GM18505 (cell line): Measurements from ENCODE around the gene SLC38A8.

ENCODE experiments used
- ATAC-seq: cut with Tn5 transposase; IDR thresholded peaks from one replicate; pipeline ENCODE4 v1.9.1; 2021; ENCODE audit not compliant: unreplicated experiment
- POLR2A ChIP-seq: IDR thresholded peaks from 4 replicates; pipeline ENCODE4 v1.6.1; 2011; ENCODE audit warnings: borderline replicate concordance; ENCODE audit not compliant: insufficient read depth, insufficient read length; ENCODE audit errors: extremely low read depth

Gene SLC38A8

GRCh38 chr16:84049403-84050060 is 6.9 kb upstream of the SLC38A8 start:
- no peak for TF ChIP-seq POLR2A
- no peak for ATAC-seq

- no peak for ATAC-seq
- TF ChIP-seq POLR2A: no peak
Observed at GRCh38 chr16:84048871-84049270, 6.3 kb upstream of the SLC38A8 start.

- TF ChIP-seq POLR2A: no peak
- ATAC-seq: no peak
Observed at GRCh38 chr16:84048270-84048669, 5.7 kb upstream of the SLC38A8 start.

GRCh38 chr16:84047626-84048025 is 5.0 kb upstream of the SLC38A8 start:
- ATAC-seq: no peak
- TF ChIP-seq POLR2A: no peak

GRCh38 chr16:84047206-84047605 is 4.6 kb upstream of the SLC38A8 start:
- TF ChIP-seq POLR2A: no peak
- no peak for ATAC-seq

- no peak for TF ChIP-seq POLR2A
- ATAC-seq: no peak
Observed at GRCh38 chr16:84045818-84046470, 3.3 kb upstream of the SLC38A8 start.

GRCh38 chr16:84045001-84045817 is 2.6 kb upstream of the SLC38A8 start:
- no peak for ATAC-seq
- TF ChIP-seq POLR2A: no peak

- ATAC-seq: no peak
- TF ChIP-seq POLR2A: no peak
Observed at GRCh38 chr16:84044118-84044488, 1.5 kb upstream of the SLC38A8 start.

- no peak for ATAC-seq
- TF ChIP-seq POLR2A: no peak
Observed at GRCh38 chr16:84043486-84044117, 1.0 kb upstream of the SLC38A8 start.

- no peak for TF ChIP-seq POLR2A
Observed at GRCh38 chr16:84042879-84043485, 387 bp upstream of the SLC38A8 start.

GRCh38 chr16:84041881-84042280 is 714 bp downstream of the SLC38A8 start:
- no peak for TF ChIP-seq POLR2A
- ATAC-seq: no peak

More at GRCh38 chr16:84042879-84043485, 387 bp upstream of the SLC38A8 start:
- no peak for ATAC-seq

GRCh38 chr16:84040823-84041820 is 1.5 kb downstream of the SLC38A8 start:
- no peak for ATAC-seq

More at GRCh38 chr16:84040823-84041820, 1.5 kb downstream of the SLC38A8 start:
- no peak for TF ChIP-seq POLR2A
